GM21390 (cell line): ENCODE data around the gene ITGBL1.

Experiments used
- ATAC-seq: cut with Tn5 transposase; IDR thresholded peaks from one replicate; pipeline ENCODE4 v1.9.1; 2021; ENCODE audit not compliant: unreplicated experiment

Gene ITGBL1

DNA sequence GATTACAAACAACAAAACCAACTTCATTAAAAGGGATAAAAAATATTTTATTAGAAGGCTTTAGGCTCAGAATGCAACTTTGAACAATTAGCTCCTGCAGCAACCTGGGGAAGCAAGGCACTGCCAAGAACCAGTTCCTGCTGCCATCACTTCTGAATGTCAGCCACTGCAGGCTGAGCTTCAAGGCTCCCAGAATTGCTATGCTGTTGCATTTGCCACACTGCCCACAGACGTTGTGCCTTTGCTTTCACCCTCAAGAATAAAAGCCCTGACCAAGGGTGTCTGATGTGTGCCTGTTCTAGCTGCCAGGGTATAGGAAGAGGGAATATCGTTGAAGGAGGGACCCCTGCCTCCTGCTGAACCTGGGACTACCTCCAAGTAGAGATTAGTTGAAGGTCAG lies 238.4 kb downstream of the ITGBL1 start:
- ATAC-seq, result no peak

DNA sequence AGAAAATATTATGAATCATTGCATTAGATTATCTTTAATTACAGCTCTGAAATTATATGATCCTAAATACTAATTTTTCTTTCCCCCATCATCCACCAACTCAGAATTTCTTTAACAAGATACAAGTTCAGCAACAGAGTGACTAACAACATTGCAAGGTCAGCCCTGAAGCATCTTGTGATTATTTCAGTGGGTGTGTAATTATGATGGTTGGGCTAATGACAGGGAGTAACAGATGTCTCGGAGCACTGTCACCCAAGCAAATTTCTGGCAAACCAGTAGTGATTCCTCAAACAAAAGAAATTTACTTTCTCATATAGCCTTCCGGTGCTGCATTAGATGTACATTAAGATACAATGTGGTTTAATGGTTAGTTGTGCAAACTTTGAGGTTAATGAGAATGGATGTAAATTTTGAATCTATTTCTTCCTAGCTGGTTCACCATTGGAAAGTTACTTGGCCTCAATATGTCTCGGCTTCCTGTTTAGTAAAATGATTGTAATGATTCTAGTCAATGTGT lies 238.9 kb downstream of the ITGBL1 start:
- ATAC-seq, result no peak

DNA sequence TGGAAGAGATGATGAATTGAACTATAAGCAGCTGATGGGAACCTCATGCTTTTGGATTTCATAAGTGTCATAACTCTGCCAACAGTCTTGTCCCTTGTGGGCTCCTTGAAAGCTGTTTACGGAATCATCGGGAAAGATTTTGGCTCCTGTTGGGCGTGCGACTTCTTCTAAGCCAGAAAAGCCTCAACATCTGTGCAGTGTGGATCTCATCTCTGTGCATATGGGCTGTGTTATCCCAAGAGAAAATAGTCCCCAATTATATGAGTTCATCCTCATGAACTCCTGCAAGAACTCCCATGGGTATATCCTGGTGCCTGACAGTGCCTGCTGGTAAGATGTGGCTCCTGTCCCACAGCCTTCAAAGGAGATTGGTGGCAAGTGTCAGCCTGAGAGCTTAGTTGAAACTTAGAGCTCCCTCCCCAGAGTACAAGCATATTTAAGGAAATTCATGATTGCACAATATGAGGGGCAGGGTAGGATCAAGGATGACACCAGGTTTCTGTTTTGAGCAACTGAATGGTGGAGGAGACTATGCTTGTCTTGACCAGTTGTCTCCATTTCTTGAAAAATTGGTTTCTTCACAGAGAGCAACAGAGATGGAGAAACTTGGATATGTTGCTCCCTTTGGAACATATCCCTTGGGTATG lies 243.5 kb downstream of the ITGBL1 start:
- no peak for ATAC-seq

DNA sequence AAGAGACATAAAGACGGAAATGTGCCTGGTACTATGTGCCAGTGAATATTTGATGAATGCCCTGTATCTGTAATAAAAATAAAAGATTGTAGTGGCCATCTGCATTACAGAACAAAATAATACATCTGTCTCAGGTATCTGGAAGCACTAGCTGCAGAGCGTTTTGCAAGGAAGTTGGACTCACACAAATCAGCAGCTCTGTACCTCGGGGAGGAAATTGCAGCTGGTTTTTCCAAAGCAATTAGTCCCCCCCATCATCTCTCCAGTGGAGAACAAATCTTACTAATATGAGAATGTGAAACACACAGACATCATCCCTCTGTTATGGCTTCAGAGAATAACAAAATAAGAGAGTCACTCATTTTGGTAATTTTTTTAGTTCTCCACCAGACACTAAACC lies 245.3 kb downstream of the ITGBL1 start:
- ATAC-seq, result no peak

DNA sequence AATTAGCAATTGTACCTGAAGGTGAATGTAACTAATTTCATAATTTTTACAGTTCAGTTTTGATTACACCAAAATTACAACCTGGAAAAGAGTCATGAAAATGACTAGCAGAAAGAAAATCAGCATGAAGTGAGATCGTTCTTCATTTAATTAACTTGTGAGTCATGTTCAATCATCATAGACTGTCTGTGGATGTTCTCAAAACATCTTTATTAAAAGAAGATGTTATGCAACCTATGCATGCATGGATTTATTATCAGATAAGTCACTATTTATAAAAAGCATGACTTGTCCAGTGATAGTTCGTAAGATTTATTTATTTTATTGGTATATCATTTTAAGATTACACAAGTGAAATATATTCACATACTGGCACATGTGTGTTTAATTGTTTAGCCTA lies 245.9 kb downstream of the ITGBL1 start:
- no peak for ATAC-seq

DNA sequence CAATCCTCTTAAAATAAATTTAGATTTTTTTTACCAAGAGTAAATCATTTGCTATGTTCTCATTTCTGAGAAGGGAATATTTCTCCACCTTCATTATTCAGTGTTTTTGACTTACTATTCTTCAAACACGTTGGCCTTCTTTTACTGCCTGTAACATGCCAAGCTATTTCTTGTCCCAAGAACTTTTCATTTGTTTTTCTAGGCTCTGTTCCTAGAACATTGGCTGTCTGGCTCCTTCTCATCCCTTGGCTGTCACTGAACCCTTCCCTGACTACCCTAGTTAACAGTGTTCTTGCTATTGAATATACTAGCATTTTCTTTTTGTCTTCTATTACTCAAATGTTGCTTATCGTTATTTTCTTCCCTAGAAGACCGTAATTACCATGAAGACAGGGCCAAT lies 248.1 kb downstream of the ITGBL1 start:
- ATAC-seq, result no peak

DNA sequence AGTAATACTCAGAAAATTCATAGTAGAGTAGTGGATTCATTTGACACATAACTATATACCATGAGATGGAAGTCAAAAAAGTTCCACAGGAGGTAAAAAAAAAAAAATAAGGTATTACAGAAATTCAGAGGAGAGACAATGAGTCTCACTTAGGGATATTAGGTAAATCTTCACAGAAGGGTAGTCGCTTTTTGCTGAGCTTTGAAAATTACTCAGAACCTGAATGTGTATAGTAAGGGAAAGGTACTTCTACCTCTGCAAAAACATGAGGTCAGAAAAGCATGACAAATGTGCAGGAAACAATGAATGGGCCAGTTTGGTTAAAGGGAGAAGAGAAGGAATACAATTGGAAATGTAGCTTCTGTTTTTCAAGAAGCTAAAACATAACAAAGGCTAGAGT lies 250.6 kb downstream of the ITGBL1 start:
- ATAC-seq, result no peak

DNA sequence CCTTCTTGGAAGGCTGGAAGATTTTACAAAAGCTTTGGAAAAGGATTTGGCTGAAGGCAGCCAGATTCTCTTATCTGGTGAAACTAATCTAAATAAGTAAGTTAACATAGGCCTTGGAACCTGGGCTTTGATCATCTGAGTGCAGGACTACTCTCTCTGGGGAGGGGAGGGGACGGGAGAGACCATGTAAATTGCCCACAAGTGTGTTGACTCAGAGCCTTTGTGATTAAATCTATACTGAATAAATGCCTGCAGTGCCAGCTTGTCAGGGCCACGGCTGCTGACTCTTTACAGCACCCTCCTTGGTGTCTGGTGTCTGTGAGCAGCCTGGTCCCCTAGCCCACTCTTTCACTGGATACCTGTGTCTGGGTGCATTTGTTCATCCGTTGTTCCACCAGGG lies 251.4 kb downstream of the ITGBL1 start:
- no peak for ATAC-seq

DNA sequence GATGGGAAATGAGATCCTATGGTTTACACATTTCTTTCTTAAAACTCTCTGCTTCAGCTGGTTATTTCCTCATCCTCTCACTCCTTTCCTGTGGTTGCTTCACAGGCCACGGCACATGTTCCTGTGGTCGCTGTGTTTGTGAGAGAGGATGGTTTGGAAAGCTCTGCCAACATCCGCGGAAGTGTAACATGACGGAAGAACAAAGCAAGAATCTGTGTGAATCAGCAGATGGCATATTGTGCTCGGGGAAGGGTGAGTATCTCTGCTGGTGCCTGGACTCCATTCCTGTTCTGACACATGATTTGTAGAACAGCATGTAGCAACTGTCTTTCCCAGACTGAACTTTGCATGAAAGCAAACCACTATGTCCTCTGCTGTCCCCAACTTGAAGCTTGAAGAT lies 254.2 kb downstream of the ITGBL1 start:
- ATAC-seq, result no peak

DNA sequence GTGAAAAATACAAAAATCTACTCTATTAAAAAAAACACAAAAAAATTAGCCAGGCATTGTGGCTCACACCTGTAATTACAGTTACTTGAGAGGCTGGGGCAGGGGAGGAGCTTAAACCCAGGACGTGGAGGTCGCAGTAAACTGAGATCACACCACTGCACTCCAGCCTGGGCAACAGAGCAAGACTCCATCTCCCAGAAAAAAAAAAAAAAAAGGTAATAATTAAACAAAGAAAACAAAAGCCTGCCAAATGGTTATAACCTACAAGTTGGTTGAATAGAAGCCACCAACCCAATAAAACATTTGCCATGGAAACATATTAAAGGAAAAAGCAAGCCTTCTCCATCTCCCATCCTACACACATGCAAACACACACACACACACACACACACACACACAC lies 255.2 kb downstream of the ITGBL1 start:
- ATAC-seq, result no peak

DNA sequence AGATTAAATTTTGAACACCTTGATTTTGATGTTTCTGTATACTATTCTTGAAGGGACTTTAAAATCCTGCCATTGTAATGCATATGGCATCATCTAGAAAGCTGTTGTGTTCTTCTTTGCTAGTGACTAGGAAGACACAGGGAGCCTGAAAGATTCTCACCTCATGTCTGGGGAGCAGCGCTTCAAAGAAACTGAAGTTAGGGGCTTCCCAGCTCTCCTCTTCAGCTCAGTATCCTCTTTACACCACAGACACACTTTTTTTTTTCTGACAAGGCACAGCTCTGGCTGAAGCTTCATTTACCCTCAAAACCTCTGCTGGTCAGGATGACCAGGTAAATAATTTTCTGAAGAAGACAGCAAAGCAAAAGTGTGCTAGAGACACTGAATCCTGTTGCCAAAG lies 255.6 kb downstream of the ITGBL1 start:
- no peak for ATAC-seq

DNA sequence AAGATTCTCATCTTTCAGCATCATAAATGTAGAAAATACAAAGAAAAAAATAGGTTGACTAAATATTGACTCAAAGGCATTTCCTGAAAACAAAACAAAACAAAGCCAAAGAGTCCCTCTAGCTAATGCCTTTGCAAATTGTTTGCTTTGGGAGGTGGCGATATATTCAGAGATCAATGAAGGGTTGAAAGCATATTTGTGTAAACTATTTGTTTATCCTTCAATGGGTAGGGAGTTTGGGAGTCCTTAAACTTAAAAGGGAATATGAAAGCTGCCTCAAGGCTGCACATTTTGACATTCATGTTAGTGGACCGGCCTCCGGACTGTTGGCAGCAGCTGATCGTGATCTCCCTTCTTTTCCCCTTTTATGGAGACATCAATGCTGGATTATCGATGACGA lies 257.5 kb downstream of the ITGBL1 start:
- no peak for ATAC-seq

DNA sequence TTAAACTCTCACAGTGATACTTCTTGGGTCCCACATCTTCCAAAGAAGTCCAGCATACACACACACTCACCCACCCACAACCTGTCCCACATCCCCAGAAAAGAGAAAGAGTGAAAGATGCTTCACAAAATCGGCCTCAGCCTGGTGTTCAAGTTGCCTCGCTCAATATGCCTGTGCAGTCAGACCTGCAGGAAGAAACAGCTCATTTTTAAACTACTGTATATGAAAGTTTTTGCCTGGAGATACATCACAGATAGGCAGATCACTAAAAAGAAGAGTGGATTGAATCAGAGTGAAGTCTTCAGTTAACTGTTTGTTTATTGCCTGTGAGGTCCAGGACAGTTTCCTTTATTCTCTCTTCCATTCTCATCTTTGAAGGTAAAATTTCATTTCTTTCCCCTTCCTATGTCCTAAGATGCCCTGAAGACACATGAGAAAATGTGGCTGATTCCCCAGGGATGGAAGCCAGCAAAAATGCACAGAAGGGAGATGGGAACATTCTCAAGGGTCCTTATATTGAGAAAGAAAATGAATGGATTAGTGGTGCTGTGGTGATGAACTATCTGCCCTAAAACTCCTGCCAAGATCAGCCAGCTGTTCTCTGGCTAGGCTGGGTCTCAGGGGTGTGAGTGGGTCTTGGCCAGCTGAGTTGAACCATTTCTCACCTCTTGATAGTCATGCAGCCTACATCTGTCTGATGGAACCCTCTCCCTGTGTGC lies 259.0 kb downstream of the ITGBL1 start:
- ATAC-seq, result no peak

DNA sequence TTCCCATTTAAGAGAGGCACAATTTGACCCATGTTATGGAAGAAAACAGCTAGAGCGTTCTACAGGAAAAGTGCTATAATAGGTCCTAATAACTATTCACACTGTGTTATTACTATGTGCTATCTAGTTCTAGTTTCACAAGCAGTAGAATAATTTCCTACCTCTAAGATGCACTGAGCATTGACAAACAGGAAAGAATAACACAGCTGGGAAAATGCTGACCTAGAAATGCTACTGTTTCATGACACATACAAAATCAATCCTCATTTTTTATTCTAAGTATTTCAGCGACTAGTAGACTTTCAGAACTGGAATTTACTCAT lies 259.5 kb downstream of the ITGBL1 start:
- no peak for ATAC-seq

DNA sequence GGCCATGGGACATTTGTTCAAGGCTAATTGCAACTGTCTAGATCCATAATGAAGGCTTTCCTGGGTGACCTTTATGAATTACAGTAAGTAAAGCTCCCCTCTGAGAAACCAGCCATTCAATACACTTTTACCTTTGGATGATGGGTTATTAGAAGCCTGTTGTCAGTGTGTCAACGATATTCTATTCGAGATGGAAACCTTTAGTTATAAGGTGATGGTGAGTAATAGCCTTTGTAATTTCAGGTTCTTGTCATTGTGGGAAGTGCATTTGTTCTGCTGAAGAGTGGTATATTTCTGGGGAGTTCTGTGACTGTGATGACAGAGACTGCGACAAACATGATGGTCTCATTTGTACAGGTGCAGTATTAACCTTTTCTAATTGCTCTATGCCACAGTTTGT lies 261.7 kb downstream of the ITGBL1 start:
- ATAC-seq, result no peak

DNA sequence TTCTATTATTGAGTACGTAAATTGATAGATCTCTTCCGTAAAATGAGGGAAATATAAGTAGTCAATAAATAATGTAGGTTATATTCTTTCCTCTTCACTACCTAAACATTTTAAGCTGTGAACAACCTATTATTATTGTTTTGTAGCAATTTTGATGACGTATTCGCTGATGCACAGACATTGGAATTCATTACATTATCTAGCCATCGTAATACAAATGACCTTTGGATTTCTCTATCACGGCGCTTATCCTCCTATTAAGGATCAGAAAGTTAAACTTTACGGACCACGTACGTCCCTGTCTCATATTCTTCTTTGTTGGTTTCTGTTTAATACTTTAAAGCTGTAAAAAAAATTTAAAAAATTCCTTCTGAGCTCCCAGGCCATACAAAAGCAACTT lies 264.9 kb downstream of the ITGBL1 start:
- ATAC-seq, result no peak

DNA sequence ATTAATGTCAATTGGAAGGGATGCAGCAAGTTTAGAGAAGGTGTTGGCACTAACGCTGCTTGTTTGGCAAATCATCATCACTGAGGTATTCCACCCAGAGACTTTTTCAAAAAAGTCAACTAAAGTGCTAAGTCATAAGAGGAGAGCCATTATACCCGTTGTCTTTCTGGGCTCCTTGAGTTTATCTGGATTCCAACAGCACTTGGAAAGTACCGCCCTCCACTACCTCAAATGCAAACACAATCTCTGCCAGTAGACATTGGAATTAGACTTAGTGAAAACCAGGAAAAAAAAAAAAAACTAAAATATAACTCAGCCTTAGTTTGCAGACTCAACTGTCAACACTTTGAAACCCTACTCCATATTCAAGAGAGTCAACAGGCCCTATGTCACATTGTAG lies 266.0 kb downstream of the ITGBL1 start:
- ATAC-seq, result no peak

DNA sequence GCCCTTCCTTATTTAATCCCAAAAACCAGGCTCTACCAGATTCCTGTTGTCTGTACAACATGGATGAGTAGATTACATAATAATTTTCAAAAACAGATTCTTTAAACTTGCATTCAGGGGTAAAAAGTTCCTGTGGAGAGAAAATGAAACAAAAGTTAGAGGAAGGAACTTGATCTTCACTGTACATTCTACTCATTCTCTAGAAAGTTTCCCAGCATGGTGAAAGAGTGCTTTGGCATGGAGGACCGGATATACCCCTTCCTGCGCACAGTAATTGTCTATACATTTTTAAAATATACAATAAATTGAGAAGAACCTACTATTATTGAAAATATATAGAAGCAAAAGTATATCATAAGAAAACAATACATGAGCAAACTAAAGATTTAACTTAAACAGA lies 274.2 kb downstream of the ITGBL1 start:
- no peak for ATAC-seq

DNA sequence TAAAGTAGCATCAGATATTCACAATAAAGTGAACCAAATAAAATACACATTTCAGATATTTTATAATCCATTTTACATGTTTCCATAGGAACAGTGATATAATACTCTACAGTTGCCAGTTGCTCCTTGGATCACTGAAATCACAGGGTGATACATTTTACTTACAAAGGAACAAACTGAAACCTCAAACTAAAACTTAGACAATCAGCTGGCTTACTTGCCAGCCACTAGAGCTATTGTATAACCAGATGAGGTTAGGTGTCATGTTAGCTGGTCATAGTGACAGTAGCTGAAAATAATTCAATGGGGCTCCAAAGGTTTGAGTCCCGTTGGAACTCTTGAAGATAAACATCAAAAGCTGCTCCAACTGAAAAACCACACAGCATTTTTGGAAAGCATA lies 274.6 kb downstream of the ITGBL1 start:
- ATAC-seq, result no peak

DNA sequence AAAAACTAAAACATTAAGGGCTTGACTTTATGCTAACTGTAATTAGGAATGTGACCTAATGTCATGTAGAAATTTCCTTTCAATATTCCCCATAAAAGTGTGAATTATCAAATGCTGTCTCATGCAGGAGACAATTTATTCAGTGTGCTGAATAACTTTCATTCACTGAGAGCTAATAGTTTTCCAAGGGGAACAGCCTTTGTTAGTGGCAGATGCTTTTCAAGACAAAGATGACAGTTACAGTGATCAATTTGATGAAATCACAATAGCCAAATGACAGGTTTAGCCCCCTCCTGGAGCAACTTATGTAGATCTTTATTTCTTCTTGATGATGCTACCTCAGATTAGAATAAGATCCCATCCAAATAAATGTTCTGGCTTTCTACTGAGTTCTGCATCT lies 275.5 kb downstream of the ITGBL1 start:
- no peak for ATAC-seq

DNA sequence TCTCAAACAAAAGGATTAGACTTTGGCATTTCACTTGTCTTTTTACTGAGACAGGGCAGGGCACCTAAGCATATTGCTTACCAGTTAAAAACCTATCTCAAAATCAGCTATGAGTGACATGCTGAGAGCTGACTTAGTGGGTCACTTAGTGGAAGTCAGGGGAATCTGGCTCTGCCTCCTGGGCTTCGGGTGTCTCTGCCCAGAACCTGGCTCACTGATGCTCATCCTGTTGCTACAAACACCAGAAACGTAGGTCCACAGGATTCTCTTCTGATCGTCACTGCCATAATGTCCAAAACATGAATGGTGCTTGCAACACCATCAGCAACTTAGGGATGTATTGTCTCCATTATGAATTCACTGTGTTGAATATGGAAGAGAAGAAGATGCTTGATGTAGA lies 276.1 kb downstream of the ITGBL1 start:
- ATAC-seq, result no peak

DNA sequence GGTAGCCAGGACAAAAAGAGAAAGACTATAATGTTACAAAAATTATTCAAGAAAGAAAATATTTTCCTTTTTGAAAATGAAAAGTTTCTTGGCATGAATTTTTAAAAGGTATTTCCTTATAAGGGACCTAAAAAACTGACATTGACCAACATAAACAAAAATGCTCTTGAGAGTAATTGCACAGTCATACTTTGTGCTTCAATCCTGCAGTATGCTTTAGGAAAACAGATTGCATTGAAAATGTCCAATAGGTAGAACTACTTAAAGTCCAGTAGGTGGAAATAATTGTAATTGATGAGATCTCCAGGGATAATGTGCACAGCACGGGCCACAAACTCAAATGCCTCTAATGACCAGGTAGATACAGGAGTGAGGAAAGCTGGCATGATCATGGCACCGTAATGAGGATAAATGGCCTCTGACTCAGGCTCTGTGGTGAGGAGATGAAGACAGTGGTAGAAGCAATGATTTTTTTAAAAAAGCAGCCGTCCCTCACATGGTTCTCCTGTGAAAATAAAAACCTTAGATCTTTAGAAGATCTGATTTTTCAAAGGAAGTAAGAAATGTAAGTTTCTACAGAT lies 278.0 kb downstream of the ITGBL1 start:
- no peak for ATAC-seq

DNA sequence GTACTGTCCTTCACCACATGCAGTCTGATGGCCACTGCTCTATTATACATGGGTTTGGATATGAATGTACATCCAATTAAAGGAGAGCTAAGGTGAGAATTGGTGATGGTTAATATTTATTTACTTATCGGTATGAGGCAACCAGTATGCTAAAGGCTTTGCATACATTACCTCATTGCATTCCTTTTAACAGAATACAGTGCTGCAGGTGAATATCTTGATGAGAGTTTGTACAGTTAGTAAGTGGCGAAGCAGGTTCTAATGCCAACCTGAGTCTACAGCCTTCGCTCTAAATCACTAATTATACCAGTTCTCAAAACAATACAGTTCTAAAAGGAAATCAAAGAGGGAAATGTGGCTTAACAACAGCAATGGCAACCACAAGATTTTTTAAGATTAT lies 284.1 kb downstream of the ITGBL1 start:
- no peak for ATAC-seq
